ENCODE data around the gene PRMT3.

The PRMT3 gene

GRCh38 chr11:20488352-20488751 is 100.8 kb downstream of the PRMT3 start (continued):
- TF ChIP-seq, protein P1, sequence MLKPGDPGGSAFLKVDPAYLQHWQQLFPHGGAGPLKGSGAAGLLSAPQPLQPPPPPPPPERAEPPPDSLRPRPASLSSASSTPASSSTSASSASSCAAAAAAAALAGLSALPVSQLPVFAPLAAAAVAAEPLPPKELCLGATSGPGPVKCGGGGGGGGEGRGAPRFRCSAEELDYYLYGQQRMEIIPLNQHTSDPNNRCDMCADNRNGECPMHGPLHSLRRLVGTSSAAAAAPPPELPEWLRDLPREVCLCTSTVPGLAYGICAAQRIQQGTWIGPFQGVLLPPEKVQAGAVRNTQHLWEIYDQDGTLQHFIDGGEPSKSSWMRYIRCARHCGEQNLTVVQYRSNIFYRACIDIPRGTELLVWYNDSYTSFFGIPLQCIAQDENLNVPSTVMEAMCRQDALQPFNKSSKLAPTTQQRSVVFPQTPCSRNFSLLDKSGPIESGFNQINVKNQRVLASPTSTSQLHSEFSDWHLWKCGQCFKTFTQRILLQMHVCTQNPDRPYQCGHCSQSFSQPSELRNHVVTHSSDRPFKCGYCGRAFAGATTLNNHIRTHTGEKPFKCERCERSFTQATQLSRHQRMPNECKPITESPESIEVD (tag by site-specific recombination; IDR thresholded peaks at IDR 0.05): peak; percentile 85
- TF ChIP-seq MEIS1 (CRISPR knock-in tag; IDR thresholded peaks at IDR 0.05; ENCODE audit: borderline replicate concordance) (no peak), MZF1 (tag by site-specific recombination; IDR thresholded peaks at IDR 0.05; ENCODE audit: borderline replicate concordance) (no peak), OSR2 (tag by site-specific recombination; IDR thresholded peaks at IDR 0.05) (peak; percentile 80), ZBTB48 (tag by site-specific recombination; IDR thresholded peaks at IDR 0.05) (no peak), ZNF335 (tag by site-specific recombination; conservative IDR thresholded peaks at IDR 0.05) (no peak), ZNF830 (tag by site-specific recombination; IDR thresholded peaks at IDR 0.05; ENCODE audit: low read depth) (no peak), ZNF433 (tag by site-specific recombination; IDR thresholded peaks at IDR 0.05; ENCODE audit: low read depth) (no peak), ZNF654 (tag by site-specific recombination; IDR thresholded peaks at IDR 0.05; ENCODE audit: low read depth) (no peak), ZXDB (tag by site-specific recombination; IDR thresholded peaks at IDR 0.05) (no peak), ZNF529 (tag by site-specific recombination; IDR thresholded peaks at IDR 0.05; ENCODE audit: insufficient replicate concordance) (no peak), SCRT1 (tag by site-specific recombination; IDR thresholded peaks at IDR 0.05; ENCODE audit: borderline replicate concordance) (no peak), WT1 (tag by site-specific recombination; IDR thresholded peaks at IDR 0.05) (peak; percentile 53; the same call in 1 of the 2 replicates), ZNF423 (tag by site-specific recombination; IDR thresholded peaks at IDR 0.05) (no peak), SP7 (tag by site-specific recombination; IDR thresholded peaks at IDR 0.05) (peak; percentile 45; the same call in 1 of the 2 replicates), KLF1 (tag by site-specific recombination; IDR thresholded peaks at IDR 0.05) (no peak), ZNF311 (tag by site-specific recombination; IDR thresholded peaks at IDR 0.05; ENCODE audit: borderline replicate concordance) (no peak), ZEB2 (tag by site-specific recombination; IDR thresholded peaks at IDR 0.05) (no peak), ZNF561 (tag by site-specific recombination; IDR thresholded peaks at IDR 0.05; ENCODE audit: borderline replicate concordance) (no peak), BCL11B (tag by site-specific recombination; IDR thresholded peaks at IDR 0.05; ENCODE audit: low read depth) (no peak), ZNF843 (tag by site-specific recombination; IDR thresholded peaks at IDR 0.05) (peak; percentile 59), ZNF350 (tag by site-specific recombination; IDR thresholded peaks at IDR 0.05) (no peak), ZBTB1 (tag by site-specific recombination; IDR thresholded peaks at IDR 0.05) (no peak)
- TF ChIP-seq, protein P2, sequence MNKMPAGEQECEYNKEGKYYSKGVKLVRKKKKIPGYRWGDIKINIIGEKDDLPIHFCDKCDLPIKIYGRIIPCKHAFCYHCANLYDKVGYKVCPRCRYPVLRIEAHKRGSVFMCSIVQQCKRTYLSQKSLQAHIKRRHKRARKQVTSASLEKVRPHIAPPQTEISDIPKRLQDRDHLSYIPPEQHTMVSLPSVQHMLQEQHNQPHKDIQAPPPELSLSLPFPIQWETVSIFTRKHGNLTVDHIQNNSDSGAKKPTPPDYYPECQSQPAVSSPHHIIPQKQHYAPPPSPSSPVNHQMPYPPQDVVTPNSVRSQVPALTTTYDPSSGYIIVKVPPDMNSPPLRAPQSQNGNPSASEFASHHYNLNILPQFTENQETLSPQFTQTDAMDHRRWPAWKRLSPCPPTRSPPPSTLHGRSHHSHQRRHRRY (tag by site-specific recombination; IDR thresholded peaks at IDR 0.05): no peak
- TF ChIP-seq, protein P3, sequence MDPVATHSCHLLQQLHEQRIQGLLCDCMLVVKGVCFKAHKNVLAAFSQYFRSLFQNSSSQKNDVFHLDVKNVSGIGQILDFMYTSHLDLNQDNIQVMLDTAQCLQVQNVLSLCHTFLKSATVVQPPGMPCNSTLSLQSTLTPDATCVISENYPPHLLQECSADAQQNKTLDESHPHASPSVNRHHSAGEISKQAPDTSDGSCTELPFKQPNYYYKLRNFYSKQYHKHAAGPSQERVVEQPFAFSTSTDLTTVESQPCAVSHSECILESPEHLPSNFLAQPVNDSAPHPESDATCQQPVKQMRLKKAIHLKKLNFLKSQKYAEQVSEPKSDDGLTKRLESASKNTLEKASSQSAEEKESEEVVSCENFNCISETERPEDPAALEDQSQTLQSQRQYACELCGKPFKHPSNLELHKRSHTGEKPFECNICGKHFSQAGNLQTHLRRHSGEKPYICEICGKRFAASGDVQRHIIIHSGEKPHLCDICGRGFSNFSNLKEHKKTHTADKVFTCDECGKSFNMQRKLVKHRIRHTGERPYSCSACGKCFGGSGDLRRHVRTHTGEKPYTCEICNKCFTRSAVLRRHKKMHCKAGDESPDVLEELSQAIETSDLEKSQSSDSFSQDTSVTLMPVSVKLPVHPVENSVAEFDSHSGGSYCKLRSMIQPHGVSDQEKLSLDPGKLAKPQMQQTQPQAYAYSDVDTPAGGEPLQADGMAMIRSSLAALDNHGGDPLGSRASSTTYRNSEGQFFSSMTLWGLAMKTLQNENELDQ (tag by site-specific recombination; IDR thresholded peaks at IDR 0.05; ENCODE audit: low read depth): no peak
